Kidney (tissue), 14 donors: ENCODE measurements around the gene ITM2C. TPM values are rescaled to one million over a fixed set of nuclear protein-coding genes. Genes with fewer than 3 reads are reported as not detected.

Source experiments
- DNase-seq, 5 donors: peaks; one replicate each; pipeline ENCODE4 v3.0.0-alpha.2; 2013 to 2020
- FAIRE-seq: peaks from 2 replicates; lab custom pipeline; 2012; peaks lifted over from hg19 to GRCh38; lab: Jason Lieb, UNC
- H3K27ac ChIP-seq, 2 donors: one replicate each; pipeline ENCODE4 v1.7.0; 2013; ENCODE audit warnings: low read depth in 2 of 2, low read length in 2 of 2, inconsistent platforms in 1 of 2
- H3K27me3 ChIP-seq: one replicate; pipeline ENCODE4 v1.7.1; 2013; ENCODE audit warnings: low read length, inconsistent platforms; ENCODE audit not compliant: control insufficient read depth, insufficient read depth
- H3K36me3 ChIP-seq, 3 donors: one replicate each; pipeline versions ENCODE4 v1.7.0 to v1.7.1; 2013; ENCODE audit warnings: low read length in 3 of 3, control low read depth in 1 of 3, inconsistent platforms in 1 of 3; ENCODE audit not compliant: insufficient read depth in 3 of 3, control insufficient read depth in 2 of 3
- H3K4me1 ChIP-seq, 3 donors: one replicate each; pipeline versions ENCODE4 v1.7.0 to v1.7.1; 2013; ENCODE audit warnings: low read length in 3 of 3, inconsistent platforms in 1 of 3, low read depth in 1 of 3; ENCODE audit not compliant: control insufficient read depth in 2 of 3, insufficient read depth in 2 of 3
- H3K4me3 ChIP-seq, 3 donors: one replicate each; pipeline versions ENCODE4 v1.7.0 to v1.8.1; 2013; ENCODE audit warnings: low read length in 3 of 3, control low read depth in 1 of 3, inconsistent platforms in 1 of 3
- H3K9ac ChIP-seq, 3 donors: one replicate each; pipeline versions ENCODE4 v1.7.0 to v1.7.1; 2013; ENCODE audit warnings: low read length in 3 of 3, control low read depth in 1 of 3, inconsistent platforms in 1 of 3
- H3K9me3 ChIP-seq, 3 donors: one replicate each; pipeline versions ENCODE4 v1.7.0 to v1.7.1; 2013; ENCODE audit warnings: low read length in 3 of 3, control low read depth in 1 of 3, inconsistent platforms in 1 of 3; ENCODE audit not compliant: control insufficient read depth in 2 of 3, insufficient read depth in 1 of 3
- CTCF ChIP-seq: IDR thresholded peaks from 3 replicates; pipeline ENCODE4 v1.5.1; 2012; ENCODE audit warnings: mild to moderate bottlenecking, moderate library complexity, borderline replicate concordance; ENCODE audit not compliant: insufficient read depth; ENCODE audit errors: extremely low read depth
- intact Hi-C: fragments of 100-400 bp; cut with DNase I; formaldehyde crosslinking; loops from one replicate; pipeline ENCODE4 v1.11.1; 2022
- polyA plus RNA-seq: library from polyadenylated mRNA; stranded (reverse); fragments of 350-450 nt; fragmentation: Illumina TruSeq; extraction: RNeasy Lipid Tissue Mini Kit (QIAGEN cat#74804); gene quantifications from one replicate; pipeline ENCODE4 v1.2.3, GENCODE V29; 2014; ENCODE audit warnings: low read depth, low replicate concordance; ENCODE audit not compliant: insufficient read depth
- total RNA-seq: library from RNA; stranded (reverse); fragmentation: NEBNext Ultra II Directional; extraction: Animal tissue kit (Norgen Biotek cat#: 25700); gene quantifications from one replicate; pipeline ENCODE4 v1.2.1, GENCODE V29; 2021
- donor health status: control.
- donor health status: control.
- donor health status: control.
- donor health status: control.
- donor health status: control.
- donor health status: DM: yes; HTN: yes; CAD: no.
- donor health status: Normal renal cell carcinoma (clear cell type).

The ITM2C gene
- total and polyA plus RNA-seq, 2 donors from 2014 or later, result 308 to 1,131 TPM

DNA sequence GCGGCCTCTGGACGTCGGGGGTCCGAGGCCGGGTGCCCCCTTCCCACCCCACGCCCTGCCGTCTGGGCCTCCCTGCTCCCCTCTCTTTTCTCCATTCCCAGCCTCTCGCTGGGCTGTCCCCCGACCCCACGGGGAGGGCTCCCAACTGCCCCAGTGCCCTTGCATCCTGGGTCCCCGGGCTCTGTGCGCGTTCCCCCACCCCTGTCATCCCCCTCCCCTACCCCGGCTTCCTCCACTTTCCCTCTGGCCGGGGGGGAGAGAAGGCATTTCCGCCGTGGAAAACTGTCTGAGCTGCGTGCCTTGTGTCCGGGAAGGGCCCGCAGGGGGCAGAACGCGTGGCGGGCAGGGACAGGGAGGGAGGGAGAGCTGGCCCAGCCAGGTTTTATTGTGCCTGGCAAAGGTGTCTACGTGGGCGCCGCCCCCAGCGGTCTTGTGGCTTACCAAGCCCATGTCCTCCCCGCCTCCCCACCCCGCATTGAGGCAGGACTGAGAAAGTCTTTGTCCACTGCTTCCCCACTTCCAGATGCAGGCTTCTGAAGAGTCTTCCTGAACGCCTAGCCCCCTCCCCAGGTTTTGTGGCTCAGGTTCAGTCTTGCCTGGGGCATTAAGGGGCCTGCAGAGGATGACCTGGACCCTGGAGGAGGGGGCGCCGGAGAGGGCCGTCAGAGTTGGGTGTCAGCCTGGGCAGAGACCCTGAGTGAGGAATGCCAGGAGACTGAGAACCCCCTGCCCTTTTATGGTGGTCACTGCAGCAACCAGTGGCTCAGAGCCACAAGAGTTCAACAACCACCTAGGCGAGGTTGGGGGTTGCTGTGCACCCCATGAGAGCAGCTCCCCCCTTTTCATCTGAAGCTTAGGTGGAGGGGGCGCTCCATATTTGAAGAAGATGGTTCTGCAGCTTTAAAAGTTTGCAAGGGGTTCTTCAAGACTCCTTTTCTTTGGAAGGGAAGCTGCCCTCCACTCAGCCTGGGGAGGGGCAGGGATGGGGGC, 1.3 kb downstream of the ITM2C start:
- Histone ChIP-seq H3K9ac (peak overlapping the region in 2 of 3 donors; percentile 23 to 55), H3K4me3 (peak overlapping the region in 2 of 3 donors; percentile 66 to 77), H3K27me3 (no peaks in the 10 kb centered on the region), H3K27ac (peak overlapping the region in 1 of 2 donors; percentile 7), H3K9me3 (no peaks in the 10 kb centered on the region), H3K36me3 (no peaks in the 10 kb centered on the region), H3K4me1 (peaks cover 5 to 39% (median 27%) of the 10 kb centered on the region in 3 donors)
- intact Hi-C loops, result no loop called here
- FAIRE-seq (no peak), DNase-seq (peak; percentile 71 to 94 (median 81))
- TF ChIP-seq CTCF, result no peak

DNA sequence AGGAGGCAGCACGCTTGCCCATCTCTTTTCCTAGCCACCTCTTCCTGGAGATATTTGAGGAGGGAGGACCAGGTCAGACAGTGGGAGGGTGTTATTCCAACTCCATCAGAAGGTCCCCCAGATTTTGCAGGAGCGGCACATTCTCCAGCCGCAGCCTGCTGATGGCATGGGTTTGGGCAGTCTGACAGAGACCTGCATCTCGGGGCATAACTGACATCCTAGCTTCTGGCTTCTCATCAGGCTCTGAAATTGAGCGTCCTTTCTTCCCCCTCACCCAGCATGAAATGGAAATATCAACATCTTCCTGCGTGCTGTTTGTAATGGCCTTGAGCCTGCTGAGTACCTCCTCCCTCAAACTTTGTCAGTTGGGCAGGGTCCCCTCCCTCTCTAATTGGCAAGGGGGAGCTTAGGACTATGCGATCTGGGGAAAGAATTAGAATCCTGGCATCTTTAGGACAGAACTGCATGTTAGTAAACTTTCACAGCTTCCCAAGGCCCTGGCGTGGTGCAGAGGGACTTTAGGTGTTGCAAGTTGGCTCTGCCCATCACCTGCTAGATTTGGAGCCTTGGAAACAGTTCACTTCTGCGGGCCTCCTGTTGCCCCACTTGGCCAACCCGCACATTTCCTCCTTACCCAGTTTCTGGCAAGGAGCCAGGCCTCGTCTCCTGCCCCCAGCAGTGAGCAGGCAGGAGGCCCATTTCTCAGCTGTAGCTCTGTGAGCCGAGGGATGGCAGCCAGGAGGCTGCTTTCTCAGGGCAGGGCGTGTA, 2.2 kb downstream of the ITM2C start:
- Histone ChIP-seq H3K36me3 (no peaks in the 10 kb centered on the region), H3K27ac (no peak overlapping the region), H3K9me3 (no peaks in the 10 kb centered on the region), H3K4me1 (peaks cover 5 to 44% (median 34%) of the 10 kb centered on the region in 3 donors), H3K4me3 (peak overlapping the region in 2 of 3 donors; percentile 49 to 77), H3K9ac (peak overlapping the region in 1 of 3 donors; percentile 8), H3K27me3 (no peaks in the 10 kb centered on the region)
- FAIRE-seq, result no peak
- no peak for TF ChIP-seq CTCF
- peak in 2 of 5 donors; percentile 71 for DNase-seq
- intact Hi-C loops, result no loop called here

GRCh38 chr2:230868161-230868946, 3.6 kb downstream of the ITM2C start:
- Histone ChIP-seq H3K4me1 (peaks cover 5 to 46% (median 34%) of the 10 kb centered on the region in 3 donors), H3K27me3 (no peaks in the 10 kb centered on the region), H3K9me3 (no peaks in the 10 kb centered on the region), H3K9ac (peak overlapping the region in 1 of 3 donors; percentile 43), H3K36me3 (no peaks in the 10 kb centered on the region), H3K4me3 (peak overlapping the region in 1 of 3 donors; percentile 21), H3K27ac (peak overlapping the region; percentile 14 to 49)
- no peak for FAIRE-seq
- TF ChIP-seq CTCF, result no peak
- DNase-seq, result peak in 4 of 5 donors; percentile 90 to 95 (median 93)
- intact Hi-C loops, result no loop called here
